SK-N-SH (cell line): ENCODE data around the gene PDILT.
"Not testable (repeated sequence)": the region's sequence is repeated elsewhere in the genome, so short reads cannot be mapped to it uniquely, and the experiment has no call there.

Experiments used
- CTCF ChIP-seq: fragments of 200-600 bp; sonication (generic); IDR thresholded peaks from 2 replicates; pipeline ENCODE4 v1.6.1; 2017; ENCODE audit warnings: antibody characterized with exemption, mild to moderate bottlenecking, moderate library complexity
- EP300 ChIP-seq, 2 experiments: IDR thresholded peaks; 2 replicates each; pipeline versions ENCODE4 v1.4.0 to v1.6.1; 2012; ENCODE audit warnings: borderline replicate concordance in 1 of 2, low read depth in 1 of 2, low read length in 1 of 2
- EZH2phosphoT487 ChIP-seq: fragments of 200-600 bp; sonication (generic); IDR thresholded peaks from 2 replicates; pipeline ENCODE4 v1.6.1; 2017; ENCODE audit warnings: low read depth, mixed run types, mild to moderate bottlenecking, antibody characterized with exemption, moderate library complexity, borderline replicate concordance
- GABPA ChIP-seq: IDR thresholded peaks from 2 replicates; pipeline ENCODE4 v1.4.0; 2012; ENCODE audit warnings: low read depth, mild to moderate bottlenecking
- RFX5 ChIP-seq: IDR thresholded peaks from 2 replicates; pipeline ENCODE4 v1.6.1; 2012; ENCODE audit warnings: mild to moderate bottlenecking, improper control_type of control experiment, low read length
- SIN3A ChIP-seq: IDR thresholded peaks from 2 replicates; pipeline ENCODE4 v1.6.1; 2012; ENCODE audit warnings: low read depth, mild to moderate bottlenecking, low read length, moderate library complexity, borderline replicate concordance

- not testable (repeated sequence) for TF ChIP-seq EP300 (IDR thresholded peaks at IDR 0.05; ENCODE audit: borderline replicate concordance in 1 of 2, low read depth in 1 of 2, low read length in 1 of 2); CTCF; EZH2phosphoT487; GABPA; RFX5; SIN3A
Observed at GRCh38 chr16:20439820-20440231, 35.3 kb upstream of the PDILT start.
